Activated B cell treated with CpG ODN at 0.5 μM for 24 hours (primary cell): ENCODE data around the gene CSF1R. TPM values are rescaled to one million over a fixed set of nuclear protein-coding genes. Genes with fewer than 3 reads are reported as not detected.

Experiments used
- ATAC-seq: fragments of 200-7000 bp; cut with Tn5 transposase; one replicate; pipeline ENCODE4 v1.10.0; 2021; ENCODE audit warnings: low read depth, mild to moderate bottlenecking, moderate library complexity
- CTCF ChIA-PET: fragments of 350-600 bp; sonication (Branson Sonifier 250); formaldehyde crosslinking; loops from one replicate; lab custom pipeline; 2021; ENCODE audit warnings: antibody characterized with exemption; lab: Charles Lee
- POLR2A ChIA-PET: fragments of 350-600 bp; sonication (Branson Sonifier 250); formaldehyde crosslinking; loops from one replicate; lab custom pipeline; 2021; ENCODE audit warnings: antibody characterized with exemption; lab: Charles Lee
- DNase-seq: peaks from one replicate; pipeline ENCODE4 v3.0.0; 2022
- H3K27ac Mint-ChIP-seq: one replicate; pipeline ENCODE4 v1.8.0; 2020; ENCODE audit warnings: mixed read lengths
- H3K27me3 Mint-ChIP-seq: one replicate; pipeline ENCODE4 v1.8.0; 2021; ENCODE audit warnings: mixed read lengths
- H3K36me3 Mint-ChIP-seq: one replicate; pipeline ENCODE4 v1.8.0; 2021; ENCODE audit warnings: low read depth, mixed read lengths
- H3K4me1 Mint-ChIP-seq: one replicate; pipeline ENCODE4 v1.8.0; 2021; ENCODE audit warnings: mixed read lengths
- H3K4me3 Mint-ChIP-seq: one replicate; pipeline ENCODE4 v1.8.0; 2020; ENCODE audit warnings: mild to moderate bottlenecking, mixed read lengths
- H3K9me3 Mint-ChIP-seq: one replicate; pipeline ENCODE4 v1.8.0; 2020; ENCODE audit warnings: mixed read lengths
- intact Hi-C: fragments of 100-400 bp; cut with micrococcal nuclease; formaldehyde crosslinking; loops from one replicate; pipeline ENCODE4 v1.15.1; 2024
- total RNA-seq: library from RNA; stranded (reverse); gene quantifications from 2 replicates; pipeline ENCODE4 v1.2.3, GENCODE V29; 2022
- TF ChIP-seq, protein P1 (sequence below): fragments of 200-600 bp; IDR thresholded peaks from one replicate; pipeline ENCODE4 v1.8.0; 2022; ENCODE audit warnings: antibody characterized with exemption, mild to moderate bottlenecking

CSF1R gene
- total RNA-seq, 1 donor from 2014 or later = 0.44 TPM

DNA sequence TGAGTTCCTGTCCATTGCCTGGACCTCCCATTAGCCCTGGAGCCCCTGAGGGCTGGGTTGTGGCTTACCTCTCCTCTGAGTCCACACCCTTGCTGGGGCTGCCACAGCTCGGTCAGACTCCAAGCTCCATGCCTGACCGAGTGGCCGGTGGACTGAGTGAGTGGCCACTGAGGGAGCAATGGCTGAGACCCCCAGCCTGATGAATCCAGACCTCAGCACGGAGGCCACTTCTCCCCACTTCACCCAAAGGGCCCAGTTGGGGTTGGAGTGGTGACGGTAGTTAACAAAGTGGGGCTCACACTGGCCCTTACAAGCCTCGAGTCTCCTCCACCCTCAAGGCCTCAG is 40.5 kb upstream of the CSF1R start:
- intact Hi-C loops = no loop called here
- ATAC-seq = no peak

DNA sequence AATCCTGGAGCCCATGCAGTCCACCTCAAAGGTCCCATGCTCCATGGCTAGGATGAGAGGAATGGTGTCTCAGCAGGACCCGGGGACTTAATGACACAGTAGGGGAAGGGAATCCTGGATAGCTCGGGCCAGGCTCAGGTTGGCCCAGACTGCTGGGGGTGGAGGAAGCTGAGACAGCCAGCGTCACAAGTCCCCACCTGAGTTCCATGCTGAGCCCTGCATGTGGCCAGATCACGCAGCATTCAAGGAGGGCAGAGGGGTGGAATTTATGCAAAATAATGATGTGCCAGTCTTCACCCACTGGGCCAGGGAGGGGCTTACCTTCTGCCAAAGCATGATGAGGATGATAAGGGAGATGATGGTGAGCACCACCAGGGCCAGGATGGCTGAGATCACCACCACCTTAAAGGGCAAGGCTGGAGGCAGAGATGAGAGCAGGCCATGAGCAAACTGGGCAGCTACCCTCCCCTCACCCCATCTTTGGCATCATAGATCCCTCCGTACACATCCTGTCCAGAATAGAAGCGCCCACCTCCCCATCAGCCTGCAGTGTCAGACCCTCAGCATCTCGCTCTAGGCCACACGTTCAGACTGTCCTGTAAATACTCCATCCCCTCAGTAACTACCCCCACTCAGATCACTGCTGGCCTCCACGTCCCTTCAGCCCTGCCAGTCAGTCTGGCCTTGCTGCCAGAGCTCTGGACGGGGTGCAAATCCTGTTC is 40.0 kb upstream of the CSF1R start:
- no peak for DNase-seq
- TF ChIP-seq, protein P1, sequence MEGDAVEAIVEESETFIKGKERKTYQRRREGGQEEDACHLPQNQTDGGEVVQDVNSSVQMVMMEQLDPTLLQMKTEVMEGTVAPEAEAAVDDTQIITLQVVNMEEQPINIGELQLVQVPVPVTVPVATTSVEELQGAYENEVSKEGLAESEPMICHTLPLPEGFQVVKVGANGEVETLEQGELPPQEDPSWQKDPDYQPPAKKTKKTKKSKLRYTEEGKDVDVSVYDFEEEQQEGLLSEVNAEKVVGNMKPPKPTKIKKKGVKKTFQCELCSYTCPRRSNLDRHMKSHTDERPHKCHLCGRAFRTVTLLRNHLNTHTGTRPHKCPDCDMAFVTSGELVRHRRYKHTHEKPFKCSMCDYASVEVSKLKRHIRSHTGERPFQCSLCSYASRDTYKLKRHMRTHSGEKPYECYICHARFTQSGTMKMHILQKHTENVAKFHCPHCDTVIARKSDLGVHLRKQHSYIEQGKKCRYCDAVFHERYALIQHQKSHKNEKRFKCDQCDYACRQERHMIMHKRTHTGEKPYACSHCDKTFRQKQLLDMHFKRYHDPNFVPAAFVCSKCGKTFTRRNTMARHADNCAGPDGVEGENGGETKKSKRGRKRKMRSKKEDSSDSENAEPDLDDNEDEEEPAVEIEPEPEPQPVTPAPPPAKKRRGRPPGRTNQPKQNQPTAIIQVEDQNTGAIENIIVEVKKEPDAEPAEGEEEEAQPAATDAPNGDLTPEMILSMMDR = no peak
- ChIA-PET CTCF (no interaction called here), POLR2A (no interaction called here)
- H3K36me3 Mint-ChIP-seq = no peaks in the 10 kb centered on the region
- H3K27me3 Mint-ChIP-seq = no peaks in the 10 kb centered on the region
- no peak overlapping the region for H3K27ac Mint-ChIP-seq
- H3K4me3 Mint-ChIP-seq = no peak overlapping the region
- intact Hi-C loops = no loop called here
- H3K4me1 Mint-ChIP-seq = no peaks in the 10 kb centered on the region
- no peaks in the 10 kb centered on the region for H3K9me3 Mint-ChIP-seq
- no peak for ATAC-seq

More for the DNA sequence above, 40.5 kb upstream of the CSF1R start:
- Mint-ChIP-seq H3K4me1 (no peaks in the 10 kb centered on the region), H3K4me3 (no peak overlapping the region), H3K27ac (no peak overlapping the region), H3K9me3 (no peaks in the 10 kb centered on the region), H3K36me3 (no peaks in the 10 kb centered on the region), H3K27me3 (no peaks in the 10 kb centered on the region)
- POLR2A ChIA-PET = no interaction called here
- no peak for DNase-seq
- CTCF ChIA-PET = no interaction called here
- TF ChIP-seq, protein P1 = no peak

DNA sequence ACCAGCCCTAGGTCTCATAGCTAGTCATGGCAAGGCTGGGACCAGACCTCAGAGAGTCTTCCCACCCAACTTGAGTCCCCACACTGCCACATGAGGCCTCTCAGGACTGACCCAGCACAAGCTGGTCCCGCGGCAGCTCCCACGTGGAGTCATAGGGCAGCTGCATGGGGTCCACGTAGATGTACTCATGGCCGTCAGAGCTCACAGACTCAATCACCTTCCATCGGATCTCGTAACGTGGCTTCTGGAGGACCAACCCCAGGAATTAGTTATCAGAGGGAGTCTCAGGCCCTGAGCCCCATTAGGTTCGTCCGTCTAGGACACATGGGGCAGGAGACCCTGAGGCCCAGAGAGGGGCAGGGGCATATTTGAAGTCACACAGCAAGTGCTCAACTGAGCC is 39.0 kb upstream of the CSF1R start:
- no peaks in the 10 kb centered on the region for H3K27me3 Mint-ChIP-seq
- ChIA-PET POLR2A (no interaction called here), CTCF (no interaction called here)
- no peak overlapping the region for H3K27ac Mint-ChIP-seq
- H3K36me3 Mint-ChIP-seq = no peaks in the 10 kb centered on the region
- no peak overlapping the region for H3K4me3 Mint-ChIP-seq
- TF ChIP-seq, protein P1 = no peak
- ATAC-seq (no peak), DNase-seq (no peak)
- intact Hi-C loops = no loop called here
- H3K4me1 Mint-ChIP-seq = no peaks in the 10 kb centered on the region
- H3K9me3 Mint-ChIP-seq = no peaks in the 10 kb centered on the region

DNA sequence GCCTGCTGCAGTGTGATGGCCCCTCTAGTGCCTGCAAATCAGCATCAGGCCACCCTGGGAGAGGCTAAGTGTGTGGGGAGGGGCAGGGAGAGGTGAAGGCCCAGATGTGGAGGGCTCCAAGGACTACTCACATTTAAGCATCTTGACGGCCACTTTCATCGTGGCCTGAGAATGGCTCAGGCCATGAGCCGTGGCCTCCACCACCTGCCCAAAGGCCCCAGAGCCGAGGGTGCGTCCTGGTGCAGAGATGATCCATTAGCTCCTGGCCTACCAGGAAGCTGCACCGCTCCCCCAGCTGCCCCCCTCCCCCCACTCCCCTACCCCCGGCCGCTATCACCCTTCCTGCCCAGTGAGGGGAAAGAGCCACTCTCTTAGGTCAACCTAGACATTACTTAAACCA is 38.2 kb upstream of the CSF1R start:
- Mint-ChIP-seq H3K4me1 (no peaks in the 10 kb centered on the region), H3K27ac (no peak overlapping the region), H3K9me3 (no peaks in the 10 kb centered on the region), H3K36me3 (no peaks in the 10 kb centered on the region), H3K27me3 (no peaks in the 10 kb centered on the region), H3K4me3 (no peak overlapping the region)
- DNase-seq (no peak), ATAC-seq (no peak)
- intact Hi-C loops = no loop called here
- ChIA-PET POLR2A (no interaction called here), CTCF (no interaction called here)
- TF ChIP-seq, protein P1 = no peak

DNA sequence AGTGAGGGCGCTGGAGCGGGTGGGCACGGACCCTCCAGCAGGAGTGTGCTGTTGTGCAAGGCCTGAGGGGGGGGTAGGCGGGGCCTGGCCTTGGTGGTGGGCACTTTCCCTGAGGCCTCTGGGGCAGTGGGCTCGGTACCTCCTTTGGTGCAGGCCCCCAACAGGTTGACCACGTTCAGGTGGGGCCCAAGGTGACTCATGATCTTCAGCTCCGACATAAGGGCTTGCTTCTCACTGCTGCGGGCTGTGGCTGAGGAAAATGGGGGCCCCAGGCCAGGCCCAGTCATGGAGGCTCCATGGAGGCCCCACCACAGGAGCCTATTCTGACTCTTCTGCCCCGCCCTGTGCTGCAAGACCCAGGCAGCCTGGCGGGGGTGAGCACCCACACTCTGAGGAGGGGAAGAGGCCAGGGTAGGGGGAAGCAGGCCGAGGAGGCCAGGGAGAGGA is 37.8 kb upstream of the CSF1R start:
- H3K27ac Mint-ChIP-seq = no peak overlapping the region
- no peaks in the 10 kb centered on the region for H3K9me3 Mint-ChIP-seq
- H3K4me3 Mint-ChIP-seq = no peak overlapping the region
- H3K36me3 Mint-ChIP-seq = no peaks in the 10 kb centered on the region
- CTCF ChIA-PET = no interaction called here
- intact Hi-C loops = no loop called here
- H3K4me1 Mint-ChIP-seq = no peaks in the 10 kb centered on the region
- POLR2A ChIA-PET = no interaction called here
- TF ChIP-seq, protein P1 = no peak
- DNase-seq (no peak), ATAC-seq (no peak)
- H3K27me3 Mint-ChIP-seq = no peaks in the 10 kb centered on the region
